Measurements from ENCODE around the gene THTPA.
A peak's percentile ranks its signal among the peaks of the same experiment; 100 is the strongest.

The THTPA gene

GRCh38 chr14:23546450-23547035 lies 9.5 kb upstream of the THTPA start:
- no peak for TF ChIP-seq CTCF (conservative IDR thresholded peaks at IDR 0.05; ENCODE audit: control insufficient read depth, insufficient read depth, low read depth, low read length)
- no peak overlapping the region for H3K4me3 ChIP-seq (ENCODE audit: control insufficient read depth, low read depth, low read length)
- no peak for DNase-seq (ENCODE audit: low read depth)

GRCh38 chr14:23547924-23548323 lies 8.1 kb upstream of the THTPA start:
- no peak for TF ChIP-seq CTCF (conservative IDR thresholded peaks at IDR 0.05; ENCODE audit: control insufficient read depth, insufficient read depth, low read depth, low read length)
- H3K4me3 ChIP-seq (ENCODE audit: control insufficient read depth, low read depth, low read length): no peak overlapping the region
- DNase-seq (ENCODE audit: low read depth): no peak

- no peak overlapping the region for H3K4me3 ChIP-seq (ENCODE audit: control insufficient read depth, low read depth, low read length)
- peak; percentile 40 for DNase-seq (ENCODE audit: low read depth)
- TF ChIP-seq CTCF (conservative IDR thresholded peaks at IDR 0.05; ENCODE audit: control insufficient read depth, insufficient read depth, low read depth, low read length): no peak
Observed at GRCh38 chr14:23548351-23549318, 7.4 kb upstream of the THTPA start.

GRCh38 chr14:23550131-23550811 lies 5.8 kb upstream of the THTPA start:
- no peak for TF ChIP-seq CTCF (conservative IDR thresholded peaks at IDR 0.05; ENCODE audit: control insufficient read depth, insufficient read depth, low read depth, low read length)
- peak overlapping the region; percentile 60 for H3K4me3 ChIP-seq (ENCODE audit: control insufficient read depth, low read depth, low read length)
- no peak for DNase-seq (ENCODE audit: low read depth)

- no peak for DNase-seq (ENCODE audit: low read depth)
- TF ChIP-seq CTCF (conservative IDR thresholded peaks at IDR 0.05; ENCODE audit: control insufficient read depth, insufficient read depth, low read depth, low read length): no peak
- peak overlapping the region; percentile 60 for H3K4me3 ChIP-seq (ENCODE audit: control insufficient read depth, low read depth, low read length)
Observed at GRCh38 chr14:23550812-23551265, 5.2 kb upstream of the THTPA start.

GRCh38 chr14:23551266-23552028 lies 4.6 kb upstream of the THTPA start, which contains the start of gene ZFHX2:
TSS of gene ZFHX2 (minus strand) at chr14:23551765. CDS start at chr14:23535325, 16,440 bp downstream.
- DNase-seq (ENCODE audit: low read depth): peak; percentile 37
- no peak for TF ChIP-seq CTCF (conservative IDR thresholded peaks at IDR 0.05; ENCODE audit: control insufficient read depth, insufficient read depth, low read depth, low read length)
- peak within 1 kb of the TSS; percentile 60 for H3K4me3 ChIP-seq (ENCODE audit: control insufficient read depth, low read depth, low read length)
